Left lung (tissue), 10 donors: ENCODE measurements around the gene SLC22A23. TPM values are rescaled to one million over a fixed set of nuclear protein-coding genes. Genes with fewer than 3 reads are reported as not detected.

Source experiments
- ATAC-seq: fragments of 200-7000 bp; cut with Tn5 transposase; one replicate; pipeline ENCODE4 v1.9.1; 2020; ENCODE audit warnings: moderate library complexity
- DNase-seq, 4 donors: peaks; one replicate each; pipeline ENCODE4 v3.0.0-alpha.2; 2013 to 2020
- H3K27ac ChIP-seq, 2 donors: fragments of 200-600 bp; sonication (generic) in 1 of 2; one replicate each; pipeline versions ENCODE4 v1.5.0 to v1.8.0; 2020 to 2021
- H3K27me3 ChIP-seq, 2 donors: fragments of 200-600 bp; sonication (generic) in 1 of 2; one replicate each; pipeline versions ENCODE4 v1.5.0 to v1.8.0; 2020 to 2021
- H3K36me3 ChIP-seq, 2 donors: fragments of 200-600 bp; sonication (generic) in 1 of 2; one replicate each; pipeline versions ENCODE4 v1.5.0 to v1.8.0; 2020 to 2021
- H3K4me1 ChIP-seq, 2 donors: fragments of 200-600 bp; one replicate each; pipeline ENCODE4 v1.8.0; 2021
- H3K4me3 ChIP-seq, 2 donors: fragments of 200-600 bp; sonication (generic) in 1 of 2; one replicate each; pipeline versions ENCODE4 v1.5.0 to v1.8.0; 2020 to 2021; ENCODE audit warnings: mild to moderate bottlenecking in 1 of 2
- H3K9me3 ChIP-seq, 2 donors: fragments of 200-600 bp; sonication (generic) in 1 of 2; one replicate each; pipeline versions ENCODE4 v1.5.0 to v1.8.0; 2020 to 2021
- intact Hi-C, 2 donors: fragments of 100-400 bp; cut with DNase I; formaldehyde crosslinking; loops; one replicate each; pipeline versions ENCODE4 v1.11.2 to v1.14.2; 2022
- polyA plus RNA-seq, 6 donors: library from polyadenylated mRNA; unstranded; fragments of 120-200 nt; gene quantifications; one replicate each; pipeline ENCODE4 v1.2.1, GENCODE V29; 2013; ENCODE audit not compliant: insufficient read length in 6 of 6
- total RNA-seq, 2 donors: library from RNA; stranded (reverse); fragmentation: NEBNext Ultra II Directional; extraction: Animal tissue kit (Norgen Biotek cat#: 25700); gene quantifications; one replicate each; pipeline ENCODE4 v1.2.1, GENCODE V29; 2021
- TF ChIP-seq, protein P1 (sequence below), 2 donors: fragments of 200-600 bp; sonication (generic) in 1 of 2; IDR thresholded peaks; one replicate each; pipeline versions ENCODE4 v1.5.0 to v1.8.0; 2021; ENCODE audit warnings: antibody characterized with exemption in 2 of 2
- donor health status: DM: no; HTN: yes; CAD: no.
- donor health status: DM: no; HTN: no; CAD: no.

Gene SLC22A23
- total and polyA plus RNA-seq, 8 donors, result 19.7 to 31.2 (median 23.9) TPM

DNA sequence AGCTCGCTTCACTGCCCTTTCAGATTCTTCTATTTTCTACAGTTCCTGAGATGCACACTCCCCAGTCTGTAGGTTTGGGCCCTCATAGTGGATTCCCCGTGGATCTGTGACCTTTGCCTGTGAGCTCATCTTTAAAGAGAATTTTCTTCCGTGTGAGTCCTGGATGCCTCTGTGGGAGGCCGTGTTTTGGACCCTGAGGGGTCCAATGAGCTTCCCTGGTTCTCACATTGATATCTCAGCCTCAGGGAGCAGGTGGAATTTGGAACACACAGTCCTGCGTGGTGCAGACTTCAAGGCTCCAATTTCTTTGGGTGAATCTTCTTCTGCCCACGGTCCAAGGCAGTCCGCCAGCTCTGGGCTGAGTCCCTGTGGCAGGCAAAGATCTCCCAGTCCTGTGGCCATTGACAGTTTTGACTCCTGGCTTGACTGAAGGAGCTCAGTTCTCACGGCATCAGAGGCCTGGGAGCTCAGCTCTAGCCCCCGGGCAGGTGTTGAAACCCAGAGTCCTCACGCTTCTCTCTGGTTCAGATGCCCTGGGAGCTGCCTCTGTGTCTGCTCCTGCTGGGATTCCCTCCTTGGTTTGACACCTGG is 137.1 kb downstream of the SLC22A23 start:
- Histone ChIP-seq H3K27ac (no peak overlapping the region), H3K9me3 (no peaks in the 10 kb centered on the region), H3K4me1 (peaks cover 2 to 6% of the 10 kb centered on the region in 2 donors), H3K36me3 (peaks cover 0 to 6% of the 10 kb centered on the region in 2 donors), H3K4me3 (no peak overlapping the region), H3K27me3 (no peaks in the 10 kb centered on the region)
- DNase-seq (no peak), ATAC-seq (no peak)
- intact Hi-C loops, result no loop called here
- TF ChIP-seq, protein P1, sequence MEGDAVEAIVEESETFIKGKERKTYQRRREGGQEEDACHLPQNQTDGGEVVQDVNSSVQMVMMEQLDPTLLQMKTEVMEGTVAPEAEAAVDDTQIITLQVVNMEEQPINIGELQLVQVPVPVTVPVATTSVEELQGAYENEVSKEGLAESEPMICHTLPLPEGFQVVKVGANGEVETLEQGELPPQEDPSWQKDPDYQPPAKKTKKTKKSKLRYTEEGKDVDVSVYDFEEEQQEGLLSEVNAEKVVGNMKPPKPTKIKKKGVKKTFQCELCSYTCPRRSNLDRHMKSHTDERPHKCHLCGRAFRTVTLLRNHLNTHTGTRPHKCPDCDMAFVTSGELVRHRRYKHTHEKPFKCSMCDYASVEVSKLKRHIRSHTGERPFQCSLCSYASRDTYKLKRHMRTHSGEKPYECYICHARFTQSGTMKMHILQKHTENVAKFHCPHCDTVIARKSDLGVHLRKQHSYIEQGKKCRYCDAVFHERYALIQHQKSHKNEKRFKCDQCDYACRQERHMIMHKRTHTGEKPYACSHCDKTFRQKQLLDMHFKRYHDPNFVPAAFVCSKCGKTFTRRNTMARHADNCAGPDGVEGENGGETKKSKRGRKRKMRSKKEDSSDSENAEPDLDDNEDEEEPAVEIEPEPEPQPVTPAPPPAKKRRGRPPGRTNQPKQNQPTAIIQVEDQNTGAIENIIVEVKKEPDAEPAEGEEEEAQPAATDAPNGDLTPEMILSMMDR (IDR thresholded peaks at IDR 0.05), result no peak

DNA sequence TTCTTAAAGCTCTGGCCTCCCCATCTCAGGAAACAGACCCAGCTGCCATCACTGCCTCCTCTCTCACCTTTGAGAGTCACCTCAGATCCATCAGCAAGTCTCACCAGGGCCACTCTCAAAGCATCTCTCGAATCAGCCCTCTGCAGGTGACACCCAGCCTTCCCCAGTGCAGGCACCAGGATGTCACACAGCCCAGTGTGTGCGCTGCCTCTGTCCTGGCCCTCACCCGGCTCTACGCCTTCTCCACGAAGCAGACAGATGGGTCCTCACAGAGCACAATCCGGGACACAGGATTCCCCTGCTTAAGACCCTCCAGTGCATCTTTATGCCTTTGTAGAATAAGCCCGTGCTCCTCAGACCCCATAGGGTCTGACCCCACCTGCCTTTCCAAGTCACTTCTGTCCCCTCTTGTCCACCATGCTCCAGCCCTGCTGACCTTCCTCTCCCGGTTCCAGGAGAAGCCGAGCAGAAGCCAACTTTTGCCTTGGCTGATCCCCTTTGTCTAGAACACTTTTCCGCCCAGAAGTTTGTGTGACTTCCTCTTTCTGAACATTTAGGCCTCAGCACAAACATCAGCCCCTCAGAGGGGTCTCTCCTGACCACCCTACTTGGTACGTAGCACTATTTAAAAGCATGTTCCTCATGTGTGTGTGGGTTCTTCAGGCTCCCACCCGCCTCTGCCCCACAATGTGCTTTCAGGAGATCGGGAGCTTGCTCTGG is 137.9 kb downstream of the SLC22A23 start:
- TF ChIP-seq, protein P1 (IDR thresholded peaks at IDR 0.05), result no peak
- Histone ChIP-seq H3K27ac (no peak overlapping the region), H3K27me3 (no peaks in the 10 kb centered on the region), H3K4me1 (peaks cover 0 to 5% of the 10 kb centered on the region in 2 donors), H3K9me3 (no peaks in the 10 kb centered on the region), H3K36me3 (peaks cover 0 to 6% of the 10 kb centered on the region in 2 donors), H3K4me3 (no peak overlapping the region)
- DNase-seq (no peak), ATAC-seq (no peak)
- intact Hi-C loops, result no loop called here

DNA sequence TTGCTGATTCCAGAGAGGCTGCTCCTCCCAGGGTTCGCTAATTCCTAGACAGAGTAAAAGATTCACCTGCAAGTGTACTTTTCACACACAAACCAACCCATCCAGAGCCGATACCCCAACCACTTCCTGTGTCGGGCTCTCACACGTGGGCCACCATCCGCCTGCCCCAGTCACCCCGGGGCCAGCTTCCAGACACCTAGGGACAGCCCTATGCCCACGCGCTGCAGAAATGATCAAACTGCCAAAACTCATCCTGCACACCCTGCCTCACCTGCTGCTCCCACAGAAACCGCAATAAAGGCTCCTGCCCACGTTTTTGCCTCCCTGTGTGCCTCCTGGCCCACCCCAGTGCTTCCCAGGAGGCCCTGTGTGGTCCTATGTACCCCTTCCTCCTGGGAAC is 138.6 kb downstream of the SLC22A23 start:
- intact Hi-C loops, result no loop called here
- Histone ChIP-seq H3K27me3 (no peaks in the 10 kb centered on the region), H3K4me3 (no peak overlapping the region), H3K9me3 (no peaks in the 10 kb centered on the region), H3K4me1 (peaks cover 0 to 5% of the 10 kb centered on the region in 2 donors), H3K36me3 (peaks cover 0 to 6% of the 10 kb centered on the region in 2 donors), H3K27ac (no peak overlapping the region)
- TF ChIP-seq, protein P1 (IDR thresholded peaks at IDR 0.05), result no peak
- ATAC-seq, result no peak
- DNase-seq, result no peak

DNA sequence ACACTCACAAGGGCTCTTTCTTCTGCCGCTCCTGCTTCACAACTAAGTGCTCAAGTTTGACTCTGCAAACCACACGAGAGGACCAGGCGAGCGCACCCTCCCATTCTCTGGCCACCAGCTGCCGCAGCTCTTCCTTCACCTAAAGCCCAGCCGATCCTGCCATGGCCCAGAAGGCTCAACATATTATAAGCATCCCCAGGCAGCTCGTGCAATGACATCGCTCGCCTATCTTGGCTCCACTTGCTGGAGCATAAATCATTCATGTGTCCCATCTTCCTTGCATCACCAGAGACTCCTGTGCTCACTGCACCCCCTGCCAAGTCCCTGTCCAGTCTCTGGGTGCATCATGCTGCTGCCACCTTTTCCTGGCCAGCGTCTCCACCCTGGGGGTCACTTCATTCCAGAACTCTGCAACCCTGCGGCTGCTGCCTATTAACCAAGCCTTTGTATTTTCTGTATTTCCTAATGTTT is 139.1 kb downstream of the SLC22A23 start:
- intact Hi-C loops, result no loop called here
- peak; percentile 61 for ATAC-seq

DNA sequence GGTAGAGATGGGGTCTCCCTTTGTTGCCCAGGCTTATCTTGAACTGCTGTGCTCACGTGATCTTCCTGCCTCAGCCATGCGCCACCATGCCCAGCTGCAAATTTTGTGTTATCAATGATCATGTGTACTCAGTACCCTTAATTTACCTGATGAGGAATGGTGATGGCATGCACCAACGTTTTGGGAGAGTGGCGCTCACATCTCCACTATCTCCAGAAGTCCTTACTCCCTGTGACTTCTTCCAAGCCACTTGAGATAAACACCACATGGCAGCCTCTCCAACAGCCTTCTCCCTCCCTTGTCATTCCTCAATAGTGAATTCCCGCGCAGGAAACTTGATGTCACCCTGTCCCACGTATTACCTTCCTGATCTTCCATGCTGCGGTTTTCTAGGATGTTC is 140.0 kb downstream of the SLC22A23 start:
- intact Hi-C loops, result no loop called here
- Histone ChIP-seq H3K4me1 (peaks cover 0 to 5% of the 10 kb centered on the region in 2 donors), H3K4me3 (no peak overlapping the region), H3K9me3 (no peaks in the 10 kb centered on the region), H3K27ac (no peak overlapping the region), H3K27me3 (no peaks in the 10 kb centered on the region), H3K36me3 (peaks cover 0 to 6% of the 10 kb centered on the region in 2 donors)
- no peak for ATAC-seq
- TF ChIP-seq, protein P1 (IDR thresholded peaks at IDR 0.05), result no peak
- DNase-seq, result no peak

More for the DNA sequence above, 139.1 kb downstream of the SLC22A23 start:
- Histone ChIP-seq H3K4me1 (peaks cover 0 to 5% of the 10 kb centered on the region in 2 donors), H3K27me3 (no peaks in the 10 kb centered on the region), H3K36me3 (peaks cover 0 to 6% of the 10 kb centered on the region in 2 donors), H3K4me3 (no peak overlapping the region), H3K27ac (no peak overlapping the region), H3K9me3 (no peaks in the 10 kb centered on the region)
- TF ChIP-seq, protein P1 (IDR thresholded peaks at IDR 0.05), result no peak
- peak in 2 of 4 donors; percentile 97 for DNase-seq
